Astrocyte of the cerebellum (primary cell): Measurements from ENCODE around the gene NF2.
A peak's percentile ranks its signal among the peaks of the same experiment; 100 is the strongest.

Experiments
- DNase-seq: peaks from one replicate; pipeline ENCODE4 v3.0.0-alpha.2; 2011; ENCODE audit warnings: low read depth
- H3K4me3 ChIP-seq: 2 replicates; pipeline ENCODE4 v1.5.1; 2011; ENCODE audit warnings: mild to moderate bottlenecking, low read depth, low read length, moderate library complexity
- CTCF ChIP-seq: IDR thresholded peaks from 2 replicates; pipeline ENCODE4 v1.5.1; 2012; ENCODE audit warnings: low read length, low read depth, moderate library complexity, mild to moderate bottlenecking; ENCODE audit errors: missing control alignments
- in situ Hi-C: cut with HindIII; loops from 2 replicates; pipeline ENCODE4 v1.10.0; 2017; ENCODE audit warnings: low sequenced_read_pairs

NF2 gene

GRCh38 chr22:29632672-29633071 lies 29.2 kb downstream of the NF2 start:
- in situ Hi-C loops = loop anchor here (5.0 kb wide), 1 partner anchor 55 kb away; no protein-coding TSS in a partner anchor
- no peak for DNase-seq
- TF ChIP-seq CTCF = no peak
- H3K4me3 ChIP-seq = no peak overlapping the region

GRCh38 chr22:29633514-29634312 lies 30.3 kb downstream of the NF2 start:
- in situ Hi-C loops = loop anchor here (5.0 kb wide), 1 partner anchor 54 kb away; no protein-coding TSS in a partner anchor
- DNase-seq = peak; percentile 29
- TF ChIP-seq CTCF = no peak
- no peak overlapping the region for H3K4me3 ChIP-seq

GRCh38 chr22:29634847-29635246 lies 31.4 kb downstream of the NF2 start:
- H3K4me3 ChIP-seq = no peak overlapping the region
- TF ChIP-seq CTCF = no peak
- in situ Hi-C loops = loop anchor here (5.0 kb wide), 1 partner anchor 52 kb away; no protein-coding TSS in a partner anchor
- no peak for DNase-seq

DNA sequence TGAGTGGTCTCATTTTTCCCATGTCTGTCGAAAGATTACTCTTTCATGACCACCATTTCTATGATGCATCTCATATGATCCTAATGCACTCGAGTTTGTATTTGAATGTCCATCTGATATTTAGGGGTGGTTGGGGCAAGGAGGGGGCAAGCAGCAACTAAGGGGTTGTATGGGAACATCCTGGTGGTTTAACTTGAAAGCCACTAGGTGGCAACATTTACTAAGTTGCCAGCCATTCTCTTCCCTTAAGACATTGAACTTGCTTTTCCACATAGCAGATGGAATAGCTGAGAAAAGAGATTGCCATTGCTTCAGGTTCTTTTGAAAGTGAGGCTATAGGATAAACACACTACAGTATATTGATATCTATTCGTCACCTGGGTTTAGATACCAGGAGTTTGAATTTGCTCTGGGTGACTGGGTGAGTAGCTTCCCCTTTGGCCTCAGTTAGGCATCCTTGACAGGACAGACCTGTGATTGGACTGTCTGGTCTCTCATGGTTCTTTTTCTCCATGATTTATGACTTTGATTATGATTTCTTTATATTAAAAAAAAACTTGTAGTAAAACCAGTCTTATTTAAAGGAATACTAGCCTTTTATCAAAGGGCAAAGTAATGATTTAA lies 32.4 kb downstream of the NF2 start:
- H3K4me3 ChIP-seq = no peak overlapping the region
- peak; percentile 53 for DNase-seq
- in situ Hi-C loops = no loop called here
- peak; percentile 69 for TF ChIP-seq CTCF

GRCh38 chr22:29636751-29637150 lies 33.3 kb downstream of the NF2 start:
- no peak overlapping the region for H3K4me3 ChIP-seq
- in situ Hi-C loops = no loop called here
- no peak for DNase-seq
- no peak for TF ChIP-seq CTCF

GRCh38 chr22:29637181-29637580 lies 33.7 kb downstream of the NF2 start:
- H3K4me3 ChIP-seq = no peak overlapping the region
- in situ Hi-C loops = no loop called here
- DNase-seq = no peak
- TF ChIP-seq CTCF = no peak
